Neural cell (in vitro differentiated cells): ENCODE data around the gene RNF13. TPM values are rescaled to one million over a fixed set of nuclear protein-coding genes. Genes with fewer than 3 reads are reported as not detected.

ENCODE experiments used
- H2AFZ ChIP-seq: fragments of 200-600, 300-800 bp; sonication (generic), shearing (Covaris generic); 2 replicates; pipeline ENCODE4 v1.6.0; 2014; ENCODE audit warnings: low read depth, mild to moderate bottlenecking, antibody characterized with exemption, low read length, moderate library complexity
- H3F3A ChIP-seq: fragments of 200-600 bp; shearing (Covaris generic); 2 replicates; pipeline ENCODE4 v1.6.1; 2016; ENCODE audit warnings: mild to moderate bottlenecking, moderate library complexity, mixed read lengths, antibody characterized with exemption, low read length; ENCODE audit not compliant: insufficient read depth, poor library complexity, severe bottlenecking
- H3K27ac ChIP-seq: fragments of 200-600, 300-800 bp; sonication (generic), shearing (Covaris generic); 2 replicates; pipeline ENCODE4 v1.5.1; 2014; ENCODE audit warnings: mild to moderate bottlenecking, low read length, moderate library complexity
- H3K27me3 ChIP-seq: fragments of 300-800, 200-600 bp; sonication (generic), shearing (Covaris generic); 2 replicates; pipeline ENCODE4 v1.6.0; 2014; ENCODE audit warnings: mild to moderate bottlenecking, low read depth, low read length, moderate library complexity; ENCODE audit not compliant: insufficient read depth
- H3K36me3 ChIP-seq: fragments of 300-800, 200-600 bp; sonication (generic), shearing (Covaris generic); 2 replicates; pipeline ENCODE4 v1.5.1; 2014; ENCODE audit warnings: mild to moderate bottlenecking, antibody characterized with exemption, low read length, moderate library complexity; ENCODE audit not compliant: insufficient read depth
- H3K4me2 ChIP-seq: fragments of 300-800, 200-600 bp; sonication (generic), shearing (Covaris generic); 2 replicates; pipeline ENCODE4 v1.6.0; 2014; ENCODE audit warnings: mild to moderate bottlenecking, low read length
- H3K4me3 ChIP-seq: fragments of 300-800, 200-600 bp; sonication (generic), shearing (Covaris generic); 2 replicates; pipeline ENCODE4 v1.5.1; 2014; ENCODE audit warnings: mild to moderate bottlenecking, low read length, moderate library complexity
- H3K79me2 ChIP-seq: fragments of 200-600 bp; shearing (Covaris generic); replicated peaks from 2 replicates; pipeline ENCODE4 v1.6.0; 2014; ENCODE audit warnings: mild to moderate bottlenecking, low read length, moderate library complexity; ENCODE audit not compliant: insufficient read depth
- H3K9ac ChIP-seq: fragments of 300-800, 200-600 bp; sonication (generic), shearing (Covaris generic); 2 replicates; pipeline ENCODE4 v1.6.1; 2016; ENCODE audit warnings: mild to moderate bottlenecking, low read length, mixed read lengths
- H3K9me2 ChIP-seq: fragments of 200-600 bp; shearing (Covaris generic); 2 replicates; pipeline ENCODE4 v1.6.1; 2016; ENCODE audit warnings: mild to moderate bottlenecking, low read length, mixed read lengths; ENCODE audit not compliant: insufficient read depth
- H3K9me3 ChIP-seq: fragments of 200-600, 300-800 bp; sonication (generic), shearing (Covaris generic); 2 replicates; pipeline ENCODE4 v1.6.1; 2016; ENCODE audit warnings: mild to moderate bottlenecking, mixed run types, low read length, moderate library complexity, mixed read lengths
- H4K20me1 ChIP-seq: fragments of 200-600 bp; shearing (Covaris generic); 2 replicates; pipeline ENCODE4 v1.6.1; 2016; ENCODE audit warnings: mild to moderate bottlenecking, mixed run types; ENCODE audit not compliant: insufficient read depth
- CTCF ChIP-seq: fragments of 450-650 bp; IDR thresholded peaks from 2 replicates; pipeline ENCODE4 v1.5.1; 2014; ENCODE audit warnings: antibody characterized with exemption, mild to moderate bottlenecking, moderate library complexity; ENCODE audit not compliant: poor library complexity, severe bottlenecking
- EP300 ChIP-seq: fragments of 450-650 bp; conservative IDR thresholded peaks from 2 replicates; pipeline ENCODE4 v1.6.1; 2014; ENCODE audit warnings: antibody characterized with exemption, mild to moderate bottlenecking, moderate library complexity; ENCODE audit not compliant: poor library complexity, severe bottlenecking
- EZH2 ChIP-seq: fragments of 200-600, 300-800 bp; shearing (Covaris generic), sonication (generic); IDR thresholded peaks from 2 replicates; pipeline ENCODE4 v1.6.1; 2014; ENCODE audit warnings: antibody characterized with exemption, low read length, borderline replicate concordance, mild to moderate bottlenecking; ENCODE audit not compliant: insufficient read depth, poor library complexity, severe bottlenecking
- MXI1 ChIP-seq: fragments of 450-650 bp; conservative IDR thresholded peaks from 2 replicates; pipeline ENCODE4 v1.6.1; 2014; ENCODE audit warnings: antibody characterized with exemption, mild to moderate bottlenecking; ENCODE audit not compliant: poor library complexity, severe bottlenecking
- POLR2AphosphoS5 ChIP-seq: IDR thresholded peaks from 2 replicates; pipeline ENCODE4 v1.6.1; 2012
- RAD21 ChIP-seq: fragments of 450-650 bp; conservative IDR thresholded peaks from 2 replicates; pipeline ENCODE4 v1.6.1; 2014; ENCODE audit warnings: antibody characterized with exemption, mild to moderate bottlenecking, moderate library complexity
- REST ChIP-seq: IDR thresholded peaks from 2 replicates; pipeline ENCODE4 v1.6.1; 2012; ENCODE audit warnings: borderline replicate concordance
- SMC3 ChIP-seq: fragments of 450-650 bp; conservative IDR thresholded peaks from 2 replicates; pipeline ENCODE4 v1.6.1; 2014; ENCODE audit warnings: antibody characterized with exemption, mild to moderate bottlenecking, moderate library complexity; ENCODE audit not compliant: poor library complexity
- TAF1 ChIP-seq: IDR thresholded peaks from 2 replicates; pipeline ENCODE4 v1.6.1; 2012; ENCODE audit warnings: low read depth
- polyA plus RNA-seq: library from polyadenylated mRNA; depleted of rRNA; stranded (reverse); fragments of >200 nt; gene quantifications from 2 replicates; pipeline ENCODE4 v1.2.3, GENCODE V29; 2014

The RNF13 gene
- polyA plus RNA-seq, 1 donor from 2014 or later, result 52.3 TPM

- Histone ChIP-seq H3K27ac (no peak overlapping the region), H3K4me3 (no peak overlapping the region), H3K79me2 (no peaks in the 10 kb centered on the region), H4K20me1 (no peaks in the 10 kb centered on the region), H2AFZ (no peak overlapping the region), H3K4me2 (no peak overlapping the region), H3K9me3 (no peaks in the 10 kb centered on the region), H3F3A (no peaks in the 10 kb centered on the region), H3K27me3 (no peaks in the 10 kb centered on the region), H3K36me3 (no peaks in the 10 kb centered on the region), H3K9ac (no peak overlapping the region), H3K9me2 (no peaks in the 10 kb centered on the region)
- TF ChIP-seq REST, result no peak
- TF ChIP-seq EZH2, result no peak
- TF ChIP-seq TAF1, result no peak
- TF ChIP-seq MXI1, result no peak
- TF ChIP-seq RAD21, result no peak
- no peak for TF ChIP-seq SMC3
- no peak for TF ChIP-seq EP300
- no peak for TF ChIP-seq CTCF
- TF ChIP-seq POLR2AphosphoS5, result no peak
Measured at GRCh38 chr3:149784064-149784704, 28.8 kb upstream of the RNF13 start.

- no peak overlapping the region for H3K4me2 ChIP-seq
- H4K20me1 ChIP-seq, result no peaks in the 10 kb centered on the region
- no peak for TF ChIP-seq POLR2AphosphoS5
- TF ChIP-seq EP300, result no peak
- no peak for TF ChIP-seq CTCF
- no peak for TF ChIP-seq TAF1
- no peak for TF ChIP-seq REST
- no peak for TF ChIP-seq SMC3
- TF ChIP-seq MXI1, result no peak
- no peak for TF ChIP-seq EZH2
- no peak for TF ChIP-seq RAD21
- H3F3A ChIP-seq, result no peaks in the 10 kb centered on the region
- H3K9me2 ChIP-seq, result no peaks in the 10 kb centered on the region
- no peaks in the 10 kb centered on the region for H3K36me3 ChIP-seq
- no peak overlapping the region for H2AFZ ChIP-seq
- no peaks in the 10 kb centered on the region for H3K9me3 ChIP-seq
- H3K4me3 ChIP-seq, result no peak overlapping the region
- H3K79me2 ChIP-seq, result no peaks in the 10 kb centered on the region
- H3K27me3 ChIP-seq, result no peaks in the 10 kb centered on the region
- no peak overlapping the region for H3K27ac ChIP-seq
- no peak overlapping the region for H3K9ac ChIP-seq
Measured at GRCh38 chr3:149790268-149790667, 22.7 kb upstream of the RNF13 start.
